ENCODE data around the gene SPATA1. TPM values are rescaled to one million over a fixed set of nuclear protein-coding genes. Genes with fewer than 3 reads are reported as not detected.

The SPATA1 gene
- total and polyA plus RNA-seq, 2 of the 13 experiments (the other 11 are each of a cell fraction or from before 2014, with no cell fraction given), result 0.70 to 1.4 TPM

GRCh38 chr1:84478876-84479868, 27.0 kb upstream of the SPATA1 start, which contains the start of gene RPF1 (continued):
- TF ChIP-seq SNAPC4 (CRISPR knock-in tag; IDR thresholded peaks at IDR 0.05) (0 out of 2 replicates have a peak, but pooled peaks have one; percentile 60), ZSCAN22 (CRISPR knock-in tag; IDR thresholded peaks at IDR 0.05) (0 out of 2 replicates have a peak, but pooled peaks have one; percentile 60), KMT2A (CRISPR knock-in tag; IDR thresholded peaks at IDR 0.05) (peak; percentile 83), ZNF543 (CRISPR knock-in tag; IDR thresholded peaks at IDR 0.05) (peak; percentile 79; the same call in 1 of the 2 replicates), ZNF124 (CRISPR knock-in tag; IDR thresholded peaks at IDR 0.05) (peak; percentile 99), TARDBP (CRISPR knock-in tag; IDR thresholded peaks at IDR 0.05) (peak; percentile 64), EED (CRISPR knock-in tag; IDR thresholded peaks at IDR 0.05) (peak; percentile 74; the same call in 1 of the 2 replicates), MTF2 (CRISPR knock-in tag; IDR thresholded peaks at IDR 0.05; ENCODE audit: borderline replicate concordance) (peak; percentile 99), GATAD1 (CRISPR knock-in tag; IDR thresholded peaks at IDR 0.05) (peak; percentile 92), GRHL1 (CRISPR knock-in tag; conservative IDR thresholded peaks at IDR 0.05) (no peak), UBTF (CRISPR knock-in tag; IDR thresholded peaks at IDR 0.05) (peak; percentile 45; the same call in 1 of the 2 replicates), ZKSCAN8 (CRISPR knock-in tag; IDR thresholded peaks at IDR 0.05; ENCODE audit: borderline replicate concordance) (0 out of 2 replicates have a peak, but pooled peaks have one; percentile 56), ZNF280D (CRISPR knock-in tag; IDR thresholded peaks at IDR 0.05) (peak; percentile 93)
